ENCODE results near the gene TERT. TPM values are rescaled to one million over a fixed set of nuclear protein-coding genes. Genes with fewer than 3 reads are reported as not detected.
"Not testable (repeated sequence)": the region's sequence is repeated elsewhere in the genome, so short reads cannot be mapped to it uniquely, and the experiment has no call there.

Gene TERT
- polyA plus RNA-seq (ENCODE audit: insufficient read length in 4 of 4): under 1 TPM; 0.18 to 0.39 (median 0.23) TPM

DNA sequence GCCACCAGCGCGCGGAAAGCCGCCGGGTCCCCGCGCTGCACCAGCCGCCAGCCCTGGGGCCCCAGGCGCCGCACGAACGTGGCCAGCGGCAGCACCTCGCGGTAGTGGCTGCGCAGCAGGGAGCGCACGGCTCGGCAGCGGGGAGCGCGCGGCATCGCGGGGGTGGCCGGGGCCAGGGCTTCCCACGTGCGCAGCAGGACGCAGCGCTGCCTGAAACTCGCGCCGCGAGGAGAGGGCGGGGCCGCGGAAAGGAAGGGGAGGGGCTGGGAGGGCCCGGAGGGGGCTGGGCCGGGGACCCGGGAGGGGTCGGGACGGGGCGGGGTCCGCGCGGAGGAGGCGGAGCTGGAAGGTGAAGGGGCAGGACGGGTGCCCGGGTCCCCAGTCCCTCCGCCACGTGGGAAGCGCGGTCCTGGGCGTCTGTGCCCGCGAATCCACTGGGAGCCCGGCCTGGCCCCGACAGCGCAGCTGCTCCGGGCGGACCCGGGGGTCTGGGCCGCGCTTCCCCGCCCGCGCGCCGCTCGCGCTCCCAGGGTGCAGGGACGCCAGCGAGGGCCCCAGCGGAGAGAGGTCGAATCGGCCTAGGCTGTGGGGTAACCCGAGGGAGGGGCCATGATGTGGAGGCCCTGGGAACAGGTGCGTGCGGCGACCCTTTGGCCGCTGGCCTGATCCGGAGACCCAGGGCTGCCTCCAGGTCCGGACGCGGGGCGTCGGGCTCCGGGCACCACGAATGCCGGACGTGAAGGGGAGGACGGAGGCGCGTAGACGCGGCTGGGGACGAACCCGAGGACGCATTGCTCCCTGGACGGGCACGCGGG lies at the start of gene TERT:
Gene TERT, minus strand, starts transcription at position 234 of the 815 bp plus-strand sequence. Its CDS starts 79 bp downstream, at position 155.
- DNase-seq (ENCODE audit: low read depth in 4 of 4, low spot score in 3 of 4): no peak

DNA sequence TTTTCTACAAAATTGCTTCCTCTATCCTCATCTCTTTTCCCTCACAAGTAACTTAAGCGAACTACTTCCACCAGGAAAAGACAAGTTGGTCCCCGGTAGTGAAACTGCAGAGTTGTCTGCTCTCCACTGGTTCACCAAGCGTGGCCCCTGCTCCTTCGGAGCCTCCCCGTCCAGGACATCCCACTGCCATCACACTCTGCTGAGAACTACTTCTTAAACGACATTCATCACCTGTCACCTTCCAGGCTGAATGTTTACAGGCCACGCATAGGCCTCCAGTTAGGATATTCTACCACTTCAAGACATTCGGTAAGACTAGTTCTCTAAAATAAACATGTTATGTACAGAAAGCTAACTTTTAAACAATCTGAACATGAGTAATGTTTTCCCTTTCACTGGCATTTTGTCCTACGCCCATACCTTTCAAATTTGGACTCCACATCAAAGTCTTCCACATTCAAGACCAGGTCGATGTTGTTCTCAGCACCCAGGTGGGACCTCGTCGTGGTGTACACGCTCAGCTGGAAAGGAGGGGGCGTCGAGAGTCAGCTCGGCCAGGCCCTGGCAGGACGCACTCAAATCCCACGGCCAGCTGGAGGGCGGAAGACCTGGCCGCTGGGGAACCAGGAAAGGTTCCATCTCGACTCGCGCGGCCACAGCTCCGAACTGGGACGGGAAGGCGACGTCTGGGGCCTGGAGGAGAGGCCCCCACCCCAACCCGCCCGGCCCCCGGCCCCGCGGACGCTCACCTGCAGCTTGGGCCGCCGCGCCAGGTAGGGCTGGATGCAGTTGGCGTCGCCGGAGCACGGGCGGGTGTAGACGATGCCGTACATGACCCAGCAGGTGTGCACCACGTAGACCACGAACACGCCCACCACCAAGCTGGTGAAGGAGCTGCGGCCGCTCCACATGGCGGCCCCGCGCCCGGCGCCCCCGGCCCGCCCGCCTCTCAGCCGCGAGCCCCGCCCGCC lies 49.3 kb upstream of the TERT start:
- DNase-seq (ENCODE audit: low read depth in 4 of 4, low spot score in 3 of 4): no peak

- no peak for DNase-seq (ENCODE audit: low read depth in 4 of 4, low spot score in 3 of 4)
Measured at GRCh38 chr5:1343315-1343751, 48.5 kb upstream of the TERT start.

DNA sequence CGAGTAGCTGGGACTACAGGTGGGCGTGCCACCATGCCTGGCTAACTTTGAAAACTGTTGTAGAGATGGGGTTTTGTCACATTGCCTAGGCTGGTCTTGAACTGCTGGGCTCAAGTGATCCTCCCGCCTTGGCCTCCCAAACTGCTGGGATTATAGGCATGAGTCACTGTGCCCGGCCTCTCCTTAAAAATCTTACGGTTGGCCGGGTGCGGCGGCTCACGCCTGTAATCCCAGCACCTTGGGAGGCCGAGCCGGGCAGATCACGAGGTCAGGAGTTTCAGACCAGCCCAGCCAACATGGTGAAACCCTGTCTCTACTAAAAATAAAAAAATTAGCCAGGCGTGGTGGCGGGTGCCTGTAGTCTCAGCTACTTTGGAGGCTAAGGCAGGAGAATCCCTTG lies 47.8 kb upstream of the TERT start:
- not testable (repeated sequence) for DNase-seq (ENCODE audit: low read depth in 4 of 4, low spot score in 3 of 4)

DNA sequence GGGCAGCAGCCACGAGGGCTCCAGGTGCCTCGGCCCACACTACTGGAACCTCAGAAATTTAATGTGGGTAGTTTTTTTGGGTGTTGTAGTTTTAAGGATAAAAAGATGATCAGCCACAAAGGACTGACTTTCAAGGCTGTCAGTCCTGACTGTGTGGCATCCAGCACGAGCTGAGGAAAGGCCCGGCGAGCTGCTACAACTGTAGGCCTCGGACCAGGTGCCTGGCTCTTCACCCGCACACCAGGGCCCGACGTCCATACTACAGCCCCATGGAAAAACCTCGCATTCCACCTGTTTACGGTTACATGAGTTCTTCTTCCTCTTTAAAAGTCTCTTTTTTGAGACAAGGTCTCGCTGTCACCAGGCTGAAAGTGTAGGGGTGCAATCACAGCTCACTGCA lies 47.4 kb upstream of the TERT start:
- DNase-seq (ENCODE audit: low read depth in 4 of 4, low spot score in 3 of 4): no peak

DNA sequence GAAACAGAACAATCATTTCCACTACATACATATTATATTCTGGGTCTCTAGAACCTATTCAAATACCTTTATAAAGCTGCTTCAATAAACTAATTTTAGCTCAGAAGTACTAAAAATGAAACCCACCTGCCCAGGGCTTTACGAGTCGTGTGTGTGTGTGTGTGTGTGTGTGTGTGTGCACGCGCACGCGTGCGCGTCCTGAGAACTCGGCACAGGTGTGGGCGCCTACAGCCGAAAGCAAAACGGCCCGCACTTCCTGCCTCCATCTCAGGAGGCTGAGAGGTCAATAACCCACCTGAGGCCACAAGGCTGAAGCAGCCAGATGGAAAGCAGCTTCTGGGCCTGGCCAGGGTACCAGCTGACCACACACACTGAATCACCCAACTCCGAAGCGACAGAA lies 47.0 kb upstream of the TERT start:
- DNase-seq (ENCODE audit: low read depth in 4 of 4, low spot score in 3 of 4): no peak

- DNase-seq (ENCODE audit: low read depth in 4 of 4, low spot score in 3 of 4): not testable (repeated sequence)
Measured at GRCh38 chr5:1339818-1340210, 44.9 kb upstream of the TERT start.

DNA sequence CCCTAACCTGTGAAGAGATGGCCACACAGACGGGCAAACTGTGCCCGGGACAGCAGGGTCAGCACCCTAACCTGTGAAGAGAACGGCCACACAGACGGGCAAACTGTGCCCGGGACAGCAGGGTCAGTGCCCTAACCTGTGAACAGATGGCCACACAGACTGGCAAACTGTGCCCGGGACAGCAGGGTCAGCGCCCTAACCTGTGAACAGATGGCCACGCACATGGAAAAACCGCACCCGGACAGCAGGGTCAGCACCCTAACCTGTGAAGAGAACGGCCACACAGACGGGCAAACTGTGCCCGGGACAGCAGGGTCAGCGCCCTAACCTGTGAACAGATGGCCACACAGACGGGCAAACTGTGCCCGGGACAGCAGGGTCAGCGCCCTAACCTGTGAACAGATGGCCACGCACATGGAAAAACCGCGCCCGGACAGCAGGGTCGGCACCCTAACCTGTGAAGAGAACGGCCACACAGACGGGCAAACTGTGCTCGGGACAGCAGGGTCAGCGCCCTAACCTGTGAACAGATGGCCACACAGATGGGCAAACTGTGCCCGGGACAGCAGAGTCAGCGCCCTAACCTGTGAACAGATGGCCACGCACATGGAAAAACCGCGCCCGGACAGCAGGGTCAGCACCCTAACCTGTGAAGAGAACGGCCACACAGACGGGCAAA lies 44.4 kb upstream of the TERT start:
- DNase-seq (ENCODE audit: low read depth in 4 of 4, low spot score in 3 of 4): not testable (repeated sequence)

- DNase-seq (ENCODE audit: low read depth in 4 of 4, low spot score in 3 of 4): no peak
Measured at GRCh38 chr5:1338506-1339070, 43.7 kb upstream of the TERT start.

DNA sequence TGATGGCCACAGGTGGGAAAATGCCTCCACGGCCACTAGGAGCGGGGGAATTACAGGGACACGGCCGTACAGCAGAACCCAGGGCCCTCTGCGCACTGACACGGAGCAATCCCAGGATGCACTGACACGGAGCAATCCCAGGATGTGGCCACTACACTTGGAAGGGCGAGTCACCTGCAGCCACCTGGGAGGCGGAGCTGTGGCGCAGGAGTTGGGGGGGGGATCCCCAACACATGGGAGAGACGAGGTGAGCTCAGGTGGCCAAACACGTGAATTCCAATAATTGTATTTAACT lies 43.3 kb upstream of the TERT start:
- no peak for DNase-seq (ENCODE audit: low read depth in 4 of 4, low spot score in 3 of 4)

- no peak for DNase-seq (ENCODE audit: low read depth in 4 of 4, low spot score in 3 of 4)
Measured at GRCh38 chr5:1337489-1338195, 42.8 kb upstream of the TERT start.

GRCh38 chr5:1336749-1337488 lies 42.1 kb upstream of the TERT start:
- no peak for DNase-seq (ENCODE audit: low read depth in 4 of 4, low spot score in 3 of 4)

- DNase-seq (ENCODE audit: low read depth in 4 of 4, low spot score in 3 of 4): no peak
Measured at GRCh38 chr5:1336106-1336561, 41.3 kb upstream of the TERT start.

DNA sequence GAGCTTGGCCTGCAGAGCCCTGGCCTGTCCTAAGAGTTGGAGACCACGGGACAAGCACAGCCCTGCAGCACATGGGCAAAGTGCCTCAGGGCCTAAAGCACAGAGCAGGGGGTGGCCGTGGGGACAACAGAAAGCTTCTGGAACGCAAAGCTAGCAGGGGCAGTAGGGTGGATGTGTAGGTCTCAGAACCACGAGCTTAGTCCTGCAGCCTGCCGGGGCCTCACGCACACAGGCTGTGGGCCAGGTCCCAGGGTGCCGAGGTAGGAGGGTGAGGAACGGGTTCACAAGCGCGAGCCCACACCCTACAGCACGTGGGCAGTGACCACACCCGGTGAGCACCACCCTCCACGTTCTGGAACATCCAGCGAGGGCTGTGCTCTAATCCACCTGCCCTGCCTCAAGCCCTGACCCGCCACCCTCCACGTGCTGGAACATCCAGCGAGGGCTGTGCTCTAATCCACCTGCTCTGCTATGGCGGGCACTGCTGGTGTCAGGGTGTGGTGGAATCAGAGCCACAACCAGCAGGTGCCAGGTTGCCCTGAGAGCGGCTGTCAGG lies 40.8 kb upstream of the TERT start:
- no peak for DNase-seq (ENCODE audit: low read depth in 4 of 4, low spot score in 3 of 4)

GRCh38 chr5:1334831-1335539 lies 40.1 kb upstream of the TERT start:
- DNase-seq (ENCODE audit: low read depth in 4 of 4, low spot score in 3 of 4): no peak

DNA sequence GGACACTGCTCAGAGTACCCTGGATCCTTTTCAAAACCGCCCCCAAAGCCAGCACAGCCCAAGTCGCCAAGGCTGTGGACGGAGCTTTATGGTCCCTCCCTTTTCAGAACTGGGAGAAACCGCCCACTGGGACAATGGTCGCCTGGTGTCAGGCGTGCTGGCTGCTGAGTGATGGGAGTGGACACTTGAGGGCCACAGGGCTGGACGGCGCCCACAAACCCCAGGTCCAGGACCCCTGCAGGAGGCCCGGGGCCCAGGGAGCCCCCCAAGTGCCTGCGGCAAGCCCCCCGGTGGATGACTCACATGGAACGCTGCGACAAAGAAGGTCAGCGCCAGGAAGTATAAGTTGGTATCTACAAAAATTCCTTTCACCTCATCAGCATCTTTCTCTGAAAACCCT lies 39.1 kb upstream of the TERT start:
- DNase-seq (ENCODE audit: low read depth in 4 of 4, low spot score in 3 of 4): no peak

DNA sequence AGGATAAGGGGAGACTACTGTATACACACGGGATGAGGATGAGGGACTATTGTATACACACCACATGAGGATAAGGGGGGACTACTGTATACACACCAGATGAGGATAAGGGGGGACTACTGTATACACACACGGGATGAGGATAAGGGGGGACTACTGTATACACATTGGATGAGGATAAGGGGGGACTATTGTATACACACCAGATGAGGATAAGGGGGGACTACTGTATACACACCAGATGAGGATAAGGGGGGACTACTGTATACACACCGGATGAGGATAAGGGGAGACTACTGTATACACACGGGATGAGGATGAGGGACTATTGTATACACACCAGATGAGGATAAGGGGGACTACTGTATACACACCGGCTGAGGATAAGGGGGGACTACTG lies 38.4 kb upstream of the TERT start:
- not testable (repeated sequence) for DNase-seq (ENCODE audit: low read depth in 4 of 4, low spot score in 3 of 4)

- no peak for DNase-seq (ENCODE audit: low read depth in 4 of 4, low spot score in 3 of 4)
Measured at GRCh38 chr5:1332461-1333001, 37.7 kb upstream of the TERT start.

Measured in right renal pelvis (tissue), 4 donors.